SK-N-SH (cell line): ENCODE measurements around the gene KCTD5. TPM values are rescaled to one million over a fixed set of nuclear protein-coding genes. Genes with fewer than 3 reads are reported as not detected.

Experiments used
- CTCF ChIA-PET: fragments of 300-600, 350-600 bp; formaldehyde crosslinking; extraction: SDS; loops from one replicate; lab custom pipeline; 2021; lab: Yijun Ruan, JAX
- POLR2A ChIA-PET: fragments of 350-600 bp; sonication (Branson Sonifier 250); formaldehyde crosslinking; extraction: SDS; loops from one replicate; lab custom pipeline; 2020; ENCODE audit warnings: antibody characterized with exemption, inconsistent platforms; lab: Yijun Ruan, JAX
- DNase-seq: peaks from one replicate; pipeline ENCODE4 v3.0.0; 2012
- H2AFZ ChIP-seq: fragments of 200-600 bp; sonication (generic); 2 replicates; pipeline ENCODE4 v1.8.1; 2016; ENCODE audit warnings: antibody characterized with exemption, mild to moderate bottlenecking, low read depth
- H3F3A ChIP-seq: fragments of 200-600 bp; sonication (generic); replicated peaks from 2 replicates; pipeline ENCODE3; 2016; ENCODE audit warnings: antibody characterized with exemption, mild to moderate bottlenecking; ENCODE audit not compliant: insufficient read depth
- H3K27ac ChIP-seq, 2 experiments: fragments of 200-500 bp in 1 of 2; fragments of 200-600 bp in 1 of 2; sonication (Bioruptor generic) in 1 of 2; sonication (generic), shearing (Covaris generic) in 1 of 2; 2 replicates each; pipeline versions ENCODE4 v1.5.1 to v1.6.1; 2014 to 2016; ENCODE audit warnings: low read depth in 2 of 2, inconsistent platforms in 1 of 2, low read length in 1 of 2, mild to moderate bottlenecking in 1 of 2, mixed read lengths in 1 of 2
- H3K27me3 ChIP-seq: fragments of 200-600 bp; sonication (generic), shearing (Covaris generic); 2 replicates; pipeline ENCODE4 v1.6.1; 2016; ENCODE audit warnings: mixed run types; ENCODE audit not compliant: insufficient read depth
- H3K36me3 ChIP-seq, 2 experiments: fragments of 200-500 bp in 1 of 2; fragments of 200-600 bp in 1 of 2; sonication (Bioruptor generic) in 1 of 2; sonication (generic) in 1 of 2; replicated peaks in 1 of 2; 2 replicates each; pipeline versions ENCODE3 to v1.5.1; 2014 to 2016; ENCODE audit warnings: low read length in 1 of 2, mild to moderate bottlenecking in 1 of 2; ENCODE audit not compliant: insufficient read depth in 2 of 2, control insufficient read depth in 1 of 2
- H3K4me1 ChIP-seq, 2 experiments: fragments of 200-500 bp in 1 of 2; fragments of 200-600 bp in 1 of 2; sonication (Bioruptor generic) in 1 of 2; sonication (generic), shearing (Covaris generic) in 1 of 2; 2 replicates each; pipeline versions ENCODE4 v1.5.1 to v1.6.1; 2014 to 2016; ENCODE audit warnings: low read depth in 1 of 2, low read length in 1 of 2, mixed run types in 1 of 2; ENCODE audit not compliant: insufficient read depth in 2 of 2, control insufficient read depth in 1 of 2
- H3K4me2 ChIP-seq: fragments of 200-600 bp; sonication (generic), shearing (Covaris generic); 2 replicates; pipeline ENCODE4 v1.6.1; 2017; ENCODE audit warnings: mixed run types
- H3K4me3 ChIP-seq, 2 experiments: fragments of 200-500 bp in 1 of 2; fragments of 200-600 bp in 1 of 2; sonication (Bioruptor generic) in 1 of 2; sonication (generic), shearing (Covaris generic) in 1 of 2; 2 replicates each; pipeline versions ENCODE4 v1.5.1 to v1.8.1; 2014 to 2016; ENCODE audit warnings: low read depth in 2 of 2, inconsistent platforms in 1 of 2, low read length in 1 of 2, mild to moderate bottlenecking in 1 of 2, mixed read lengths in 1 of 2, moderate library complexity in 1 of 2
- H3K79me2 ChIP-seq: fragments of 200-600 bp; sonication (generic); 2 replicates; pipeline ENCODE4 v1.8.1; 2017; ENCODE audit warnings: mild to moderate bottlenecking; ENCODE audit not compliant: insufficient read depth
- H3K9ac ChIP-seq: fragments of 200-600 bp; sonication (generic); 2 replicates; pipeline ENCODE4 v1.6.1; 2017; ENCODE audit warnings: mixed run types
- H3K9me2 ChIP-seq: fragments of 200-600 bp; sonication (generic); 2 replicates; pipeline ENCODE4 v1.6.1; 2017; ENCODE audit warnings: mixed run types
- H3K9me3 ChIP-seq: fragments of 200-600 bp; sonication (generic); 2 replicates; pipeline ENCODE4 v1.6.1; 2017; ENCODE audit warnings: mixed run types, mild to moderate bottlenecking, moderate library complexity
- H4K20me1 ChIP-seq: fragments of 200-600 bp; sonication (generic); 2 replicates; pipeline ENCODE4 v1.6.1; 2017; ENCODE audit warnings: mild to moderate bottlenecking, mixed run types; ENCODE audit not compliant: insufficient read depth
- ELF1 ChIP-seq: IDR thresholded peaks from 2 replicates; pipeline ENCODE4 v1.4.0; 2012
- EP300 ChIP-seq, 2 experiments: IDR thresholded peaks; 2 replicates each; pipeline versions ENCODE4 v1.4.0 to v1.6.1; 2012; ENCODE audit warnings: borderline replicate concordance in 1 of 2, low read depth in 1 of 2, low read length in 1 of 2
- GABPA ChIP-seq: IDR thresholded peaks from 2 replicates; pipeline ENCODE4 v1.4.0; 2012; ENCODE audit warnings: low read depth, mild to moderate bottlenecking
- GATA2 ChIP-seq: sonication (generic); formaldehyde crosslinking; IDR thresholded peaks from 2 replicates; pipeline ENCODE4 v1.5.0; 2020; ENCODE audit warnings: mild to moderate bottlenecking, missing genetic modification reagents
- MEF2A ChIP-seq: IDR thresholded peaks from 2 replicates; pipeline ENCODE4 v1.4.0; 2012; ENCODE audit warnings: low read depth, borderline replicate concordance
- NFIC ChIP-seq: IDR thresholded peaks from 2 replicates; pipeline ENCODE4 v1.4.0; 2012; ENCODE audit warnings: borderline replicate concordance
- NRF1 ChIP-seq: IDR thresholded peaks from 2 replicates; pipeline ENCODE4 v1.6.1; 2012; ENCODE audit warnings: low read depth, mild to moderate bottlenecking, low read length
- PBX3 ChIP-seq: IDR thresholded peaks from 2 replicates; pipeline ENCODE4; 2012
- POLR2AphosphoS5 ChIP-seq: IDR thresholded peaks from 2 replicates; pipeline ENCODE4 v1.6.1; 2012; ENCODE audit warnings: low read depth, low read length
- RCOR1 ChIP-seq: fragments of 150-350 bp; IDR thresholded peaks from 2 replicates; pipeline ENCODE4 v1.6.1; 2017; ENCODE audit warnings: antibody characterized with exemption, low read length
- SMC3 ChIP-seq: IDR thresholded peaks from 2 replicates; pipeline ENCODE4 v1.6.1; 2012; ENCODE audit warnings: low read depth, low read length, improper control_type of control experiment
- TAF1 ChIP-seq: IDR thresholded peaks from 2 replicates; pipeline ENCODE4 v1.6.1; 2012; ENCODE audit warnings: low read depth, mild to moderate bottlenecking, low read length, moderate library complexity, borderline replicate concordance
- WGBS: methylation state at CpG from one replicate; pipeline ENCODE4 v1.1.6; 2017; ENCODE audit warnings: low lambda C conversion rate; 5-methylcytosine and 5-hydroxymethylcytosine counted together
- polyA plus RNA-seq, 3 experiments: library from polyadenylated mRNA; depleted of rRNA; stranded (reverse); fragments of >200 nt; gene quantifications; 2 replicates each; pipeline ENCODE4 v1.2.3, GENCODE V29; 2012
- TF ChIP-seq, protein P1 (sequence below): IDR thresholded peaks from 2 replicates; pipeline ENCODE4 v1.4.0; 2012; ENCODE audit warnings: low read depth
- TF ChIP-seq, protein P2 (sequence below): fragments of 150-350 bp; IDR thresholded peaks from 2 replicates; pipeline ENCODE4 v1.6.1; 2017; ENCODE audit warnings: antibody characterized with exemption, low read length, low read depth, borderline replicate concordance
- TF ChIP-seq, protein P3 (sequence below): IDR thresholded peaks from 2 replicates; pipeline ENCODE4 v1.6.1; 2012; ENCODE audit warnings: mild to moderate bottlenecking, low read depth, low read length, moderate library complexity

Gene KCTD5
- polyA plus RNA-seq, 1 of the 3 experiments (the other 2 are of a cell fraction) = 53.4 TPM

- CTCF ChIA-PET = interaction anchor here (1.1 to 1.9 kb wide), 2 partner anchors 12 to 131 kb away, joined by 4 to 6 read pairs; no protein-coding TSS in a partner anchor
Observed at GRCh38 chr16:2736476-2737237, 54.3 kb downstream of the KCTD5 start.

GRCh38 chr16:2737238-2737605 lies 54.9 kb downstream of the KCTD5 start:
- no peaks in the 10 kb centered on the region; a peak in 1 of 4 replicates for H3K4me1 ChIP-seq
- no peak overlapping the region for H3K27ac ChIP-seq
- no peak overlapping the region for H3K9ac ChIP-seq
- POLR2A ChIA-PET = no interaction called here
- WGBS = 83% methylated on average over 4 of the region's 5 CpGs
- H3K36me3 ChIP-seq = no peaks in the 10 kb centered on the region
- H3K9me2 ChIP-seq = no peaks in the 10 kb centered on the region
- H3K9me3 ChIP-seq = no peaks in the 10 kb centered on the region
- no peaks in the 10 kb centered on the region for H3F3A ChIP-seq
- no peaks in the 10 kb centered on the region for H4K20me1 ChIP-seq
- H3K79me2 ChIP-seq = no peaks in the 10 kb centered on the region
- no peak overlapping the region for H3K4me3 ChIP-seq
- H2AFZ ChIP-seq = no peak overlapping the region
- no peaks in the 10 kb centered on the region for H3K27me3 ChIP-seq
- no peak overlapping the region for H3K4me2 ChIP-seq
- TF ChIP-seq POLR2AphosphoS5 (no peak), MEF2A (no peak), GABPA (no peak), SMC3 (no peak), PBX3 (no peak), NRF1 (no peak)
- DNase-seq = no peak
- CTCF ChIA-PET = interaction anchor here (1.9 kb wide), 1 partner anchor 131 kb away, joined by 6 read pairs; no protein-coding TSS in a partner anchor

More at GRCh38 chr16:2736476-2737237, 54.3 kb downstream of the KCTD5 start:
- no peaks in the 10 kb centered on the region for H3K9me3 ChIP-seq
- no peak overlapping the region for H2AFZ ChIP-seq
- H3F3A ChIP-seq = no peaks in the 10 kb centered on the region
- no peak for DNase-seq
- H3K27me3 ChIP-seq = no peaks in the 10 kb centered on the region
- no peak overlapping the region for H3K27ac ChIP-seq
- TF ChIP-seq, protein P1, sequence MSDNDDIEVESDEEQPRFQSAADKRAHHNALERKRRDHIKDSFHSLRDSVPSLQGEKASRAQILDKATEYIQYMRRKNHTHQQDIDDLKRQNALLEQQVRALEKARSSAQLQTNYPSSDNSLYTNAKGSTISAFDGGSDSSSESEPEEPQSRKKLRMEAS = no peak
- TF ChIP-seq NFIC = no peak
- no peak for TF ChIP-seq EP300 (IDR thresholded peaks at IDR 0.05; ENCODE audit: borderline replicate concordance in 1 of 2, low read depth in 1 of 2, low read length in 1 of 2)
- TF ChIP-seq, protein P2, sequence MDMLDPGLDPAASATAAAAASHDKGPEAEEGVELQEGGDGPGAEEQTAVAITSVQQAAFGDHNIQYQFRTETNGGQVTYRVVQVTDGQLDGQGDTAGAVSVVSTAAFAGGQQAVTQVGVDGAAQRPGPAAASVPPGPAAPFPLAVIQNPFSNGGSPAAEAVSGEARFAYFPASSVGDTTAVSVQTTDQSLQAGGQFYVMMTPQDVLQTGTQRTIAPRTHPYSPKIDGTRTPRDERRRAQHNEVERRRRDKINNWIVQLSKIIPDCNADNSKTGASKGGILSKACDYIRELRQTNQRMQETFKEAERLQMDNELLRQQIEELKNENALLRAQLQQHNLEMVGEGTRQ = no peak
- no peak for TF ChIP-seq MEF2A
- TF ChIP-seq GATA2 (CRISPR knock-in tag) = no peak
- TF ChIP-seq ELF1 = no peak
- no peak for TF ChIP-seq TAF1
- TF ChIP-seq GABPA = no peak
- TF ChIP-seq RCOR1 = no peak
- TF ChIP-seq, protein P3, sequence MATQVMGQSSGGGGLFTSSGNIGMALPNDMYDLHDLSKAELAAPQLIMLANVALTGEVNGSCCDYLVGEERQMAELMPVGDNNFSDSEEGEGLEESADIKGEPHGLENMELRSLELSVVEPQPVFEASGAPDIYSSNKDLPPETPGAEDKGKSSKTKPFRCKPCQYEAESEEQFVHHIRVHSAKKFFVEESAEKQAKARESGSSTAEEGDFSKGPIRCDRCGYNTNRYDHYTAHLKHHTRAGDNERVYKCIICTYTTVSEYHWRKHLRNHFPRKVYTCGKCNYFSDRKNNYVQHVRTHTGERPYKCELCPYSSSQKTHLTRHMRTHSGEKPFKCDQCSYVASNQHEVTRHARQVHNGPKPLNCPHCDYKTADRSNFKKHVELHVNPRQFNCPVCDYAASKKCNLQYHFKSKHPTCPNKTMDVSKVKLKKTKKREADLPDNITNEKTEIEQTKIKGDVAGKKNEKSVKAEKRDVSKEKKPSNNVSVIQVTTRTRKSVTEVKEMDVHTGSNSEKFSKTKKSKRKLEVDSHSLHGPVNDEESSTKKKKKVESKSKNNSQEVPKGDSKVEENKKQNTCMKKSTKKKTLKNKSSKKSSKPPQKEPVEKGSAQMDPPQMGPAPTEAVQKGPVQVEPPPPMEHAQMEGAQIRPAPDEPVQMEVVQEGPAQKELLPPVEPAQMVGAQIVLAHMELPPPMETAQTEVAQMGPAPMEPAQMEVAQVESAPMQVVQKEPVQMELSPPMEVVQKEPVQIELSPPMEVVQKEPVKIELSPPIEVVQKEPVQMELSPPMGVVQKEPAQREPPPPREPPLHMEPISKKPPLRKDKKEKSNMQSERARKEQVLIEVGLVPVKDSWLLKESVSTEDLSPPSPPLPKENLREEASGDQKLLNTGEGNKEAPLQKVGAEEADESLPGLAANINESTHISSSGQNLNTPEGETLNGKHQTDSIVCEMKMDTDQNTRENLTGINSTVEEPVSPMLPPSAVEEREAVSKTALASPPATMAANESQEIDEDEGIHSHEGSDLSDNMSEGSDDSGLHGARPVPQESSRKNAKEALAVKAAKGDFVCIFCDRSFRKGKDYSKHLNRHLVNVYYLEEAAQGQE = no peak
- H3K36me3 ChIP-seq = no peaks in the 10 kb centered on the region
- no peaks in the 10 kb centered on the region; a peak in 1 of 4 replicates for H3K4me1 ChIP-seq
- POLR2A ChIA-PET = no interaction called here
- H4K20me1 ChIP-seq = no peaks in the 10 kb centered on the region
- H3K79me2 ChIP-seq = no peaks in the 10 kb centered on the region
- no peaks in the 10 kb centered on the region for H3K9me2 ChIP-seq
- no peak overlapping the region for H3K9ac ChIP-seq
- WGBS = 89% methylated on average over 9 of the region's 11 CpGs
- H3K4me3 ChIP-seq = no peak overlapping the region
- no peak overlapping the region for H3K4me2 ChIP-seq
